ENCODE data around the gene POLR2E. TPM values are rescaled to one million over a fixed set of nuclear protein-coding genes. Genes with fewer than 3 reads are reported as not detected.

The POLR2E gene
- total RNA-seq, 2 donors from 2014 or later: 24.9 to 78.1 TPM

DNA sequence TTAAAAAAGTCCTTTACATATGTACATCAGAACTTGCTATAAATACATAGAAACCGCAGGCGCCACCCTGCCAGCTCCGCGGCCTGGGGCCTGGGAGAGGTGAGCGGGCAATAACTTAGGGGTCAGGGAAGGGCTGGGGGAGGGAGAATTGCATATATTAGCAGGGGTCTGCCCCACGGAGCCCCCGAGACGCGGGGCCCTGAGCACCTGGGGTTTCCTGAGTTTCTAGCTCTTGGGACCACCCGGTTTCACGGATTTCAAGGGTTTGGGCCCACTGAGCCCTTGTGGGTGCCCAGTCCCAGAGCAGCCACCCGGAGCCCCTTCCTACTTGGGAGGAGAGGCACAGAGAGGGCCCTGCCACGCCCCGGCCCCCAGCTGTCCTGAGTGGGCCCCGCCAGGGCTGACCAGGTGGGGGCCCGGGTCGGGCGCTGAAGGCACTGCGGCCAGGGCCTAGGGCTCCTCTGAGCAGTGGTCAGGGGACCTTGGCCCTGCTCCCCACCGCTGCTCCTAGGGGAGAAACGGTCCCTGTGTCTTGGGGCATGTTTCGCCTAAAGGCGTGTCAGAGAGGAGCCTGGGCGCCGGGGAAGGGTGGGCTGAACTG lies 12.6 kb upstream of the POLR2E start:
- DNase-seq: no peak
- Histone ChIP-seq H3K27me3 (no peaks in the 10 kb centered on the region), H3K4me1 (peaks cover 28% of the 10 kb centered on the region), H3K9me3 (no peaks in the 10 kb centered on the region), H3K4me3 (no peak overlapping the region), H3K36me3 (replicated peaks in 1 of 2; ENCODE audit: insufficient read depth in 1 of 2, low read depth in 2 of 2) (no peaks in the 10 kb centered on the region), H3K27ac (no peak overlapping the region)
- intact Hi-C loops (cut with DNase I): no loop called here
- 92 to 94% methylated on average over 8 to 22 of the region's 25 CpGs for WGBS, 2 donors
- no peak for ATAC-seq
- TF ChIP-seq, protein P1, sequence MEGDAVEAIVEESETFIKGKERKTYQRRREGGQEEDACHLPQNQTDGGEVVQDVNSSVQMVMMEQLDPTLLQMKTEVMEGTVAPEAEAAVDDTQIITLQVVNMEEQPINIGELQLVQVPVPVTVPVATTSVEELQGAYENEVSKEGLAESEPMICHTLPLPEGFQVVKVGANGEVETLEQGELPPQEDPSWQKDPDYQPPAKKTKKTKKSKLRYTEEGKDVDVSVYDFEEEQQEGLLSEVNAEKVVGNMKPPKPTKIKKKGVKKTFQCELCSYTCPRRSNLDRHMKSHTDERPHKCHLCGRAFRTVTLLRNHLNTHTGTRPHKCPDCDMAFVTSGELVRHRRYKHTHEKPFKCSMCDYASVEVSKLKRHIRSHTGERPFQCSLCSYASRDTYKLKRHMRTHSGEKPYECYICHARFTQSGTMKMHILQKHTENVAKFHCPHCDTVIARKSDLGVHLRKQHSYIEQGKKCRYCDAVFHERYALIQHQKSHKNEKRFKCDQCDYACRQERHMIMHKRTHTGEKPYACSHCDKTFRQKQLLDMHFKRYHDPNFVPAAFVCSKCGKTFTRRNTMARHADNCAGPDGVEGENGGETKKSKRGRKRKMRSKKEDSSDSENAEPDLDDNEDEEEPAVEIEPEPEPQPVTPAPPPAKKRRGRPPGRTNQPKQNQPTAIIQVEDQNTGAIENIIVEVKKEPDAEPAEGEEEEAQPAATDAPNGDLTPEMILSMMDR (IDR thresholded peaks at IDR 0.05): no peak
- no peak for TF ChIP-seq POLR2A (IDR thresholded peaks at IDR 0.05)

DNA sequence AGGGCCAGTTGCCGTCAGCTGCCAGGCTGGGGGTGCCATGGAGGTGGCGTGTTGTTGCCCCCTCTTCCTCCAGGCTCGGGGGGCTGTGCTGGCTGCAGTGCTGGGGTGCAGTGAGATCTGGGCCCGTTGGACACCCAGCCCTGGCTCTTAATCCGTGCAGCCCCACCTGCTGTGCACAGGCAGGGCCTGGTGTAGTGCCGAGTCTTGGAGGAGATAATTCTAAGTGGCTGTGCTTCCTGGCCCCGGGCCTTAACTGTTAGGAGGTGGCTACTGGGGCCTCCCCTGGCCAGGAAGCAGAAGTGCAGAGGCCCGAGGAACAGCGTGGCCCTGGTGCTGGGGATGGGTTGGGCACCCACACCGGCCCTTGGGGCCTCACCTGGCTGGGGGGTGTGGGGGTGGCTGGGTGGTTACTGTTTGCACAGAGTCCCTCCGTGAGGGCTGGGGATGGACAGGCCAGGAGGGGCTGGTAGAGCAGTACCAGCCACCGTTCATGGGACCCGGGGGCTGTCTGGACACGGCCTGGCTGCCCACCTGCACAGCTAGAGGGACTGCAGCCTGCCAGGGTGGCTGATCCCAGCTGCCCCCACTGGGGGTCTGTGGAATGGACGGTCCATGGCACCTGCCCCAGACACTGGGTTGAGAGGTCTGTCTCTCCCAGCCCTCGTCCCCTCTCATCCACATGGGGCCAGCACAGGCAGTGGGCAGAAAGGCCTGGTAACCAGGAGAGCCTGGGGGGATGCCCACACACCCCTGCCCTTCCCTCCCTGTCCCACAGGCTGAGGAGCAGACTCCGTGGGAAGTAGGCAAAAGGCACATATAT lies 11.9 kb upstream of the POLR2E start:
- H3K4me3 ChIP-seq: no peak overlapping the region
- 76 to 81% methylated on average over 6 to 16 of the region's 17 CpGs for WGBS, 2 donors

DNA sequence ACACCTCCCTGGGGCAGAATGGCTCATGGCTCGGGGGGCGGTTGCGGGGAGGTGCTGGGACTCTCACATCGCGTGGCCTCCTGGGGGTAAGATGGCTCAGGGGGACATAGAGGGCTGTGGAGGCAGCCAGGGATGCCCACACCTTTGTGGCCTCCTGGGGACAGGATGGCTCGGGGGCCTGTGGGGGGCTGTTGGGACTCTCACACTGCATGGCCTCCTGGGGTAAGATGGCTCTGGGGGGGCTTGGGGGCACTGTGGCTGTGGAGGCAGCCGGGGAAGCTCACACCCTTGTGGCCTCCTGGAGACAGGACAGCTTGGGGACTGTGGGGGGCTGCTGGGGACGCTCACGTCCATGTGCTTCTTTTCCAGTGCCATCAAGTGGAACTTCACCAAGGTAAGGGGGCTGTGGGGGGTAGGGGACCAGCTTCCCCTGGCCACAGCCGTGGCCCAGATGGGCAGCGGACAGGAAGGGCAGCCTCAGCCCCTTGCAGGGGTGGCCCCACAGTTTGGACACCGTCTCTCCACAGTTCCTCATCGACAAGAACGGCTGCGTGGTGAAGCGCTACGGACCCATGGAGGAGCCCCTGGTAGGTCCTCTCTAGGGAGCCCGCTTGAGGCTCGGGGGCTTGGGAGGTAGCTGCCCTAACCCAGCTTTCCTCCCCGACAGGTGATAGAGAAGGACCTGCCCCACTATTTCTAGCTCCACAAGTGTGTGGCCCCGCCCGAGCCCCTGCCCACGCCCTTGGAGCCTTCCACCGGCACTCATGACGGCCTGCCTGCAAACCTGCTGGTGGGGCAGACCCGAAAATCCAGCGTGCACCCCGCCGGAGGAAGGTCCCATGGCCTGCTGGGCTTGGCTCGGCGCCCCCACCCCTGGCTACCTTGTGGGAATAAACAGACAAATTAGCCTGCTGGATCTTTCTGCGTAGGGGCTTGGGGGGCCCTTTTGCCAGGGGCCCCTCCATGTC lies 11.0 kb upstream of the POLR2E start:
- no peak for TF ChIP-seq POLR2A (IDR thresholded peaks at IDR 0.05)
- TF ChIP-seq, protein P1 (IDR thresholded peaks at IDR 0.05): no peak
- no peaks in the 10 kb centered on the region for H3K36me3 ChIP-seq (replicated peaks in 1 of 2; ENCODE audit: insufficient read depth in 1 of 2, low read depth in 2 of 2)
- H3K27me3 ChIP-seq: no peaks in the 10 kb centered on the region
- no peaks in the 10 kb centered on the region for H3K9me3 ChIP-seq
- ATAC-seq (no peak), DNase-seq (no peak)
- H3K4me1 ChIP-seq: peaks cover 38% of the 10 kb centered on the region
- no peak overlapping the region for H3K27ac ChIP-seq
- intact Hi-C loops (cut with DNase I): no loop called here
- no peak overlapping the region for H3K4me3 ChIP-seq
- WGBS, 2 donors: 88 to 95% methylated on average over 8 to 29 of the region's 32 CpGs

More for the DNA sequence above, 11.9 kb upstream of the POLR2E start:
- no peak for TF ChIP-seq POLR2A (IDR thresholded peaks at IDR 0.05)
- TF ChIP-seq, protein P1 (IDR thresholded peaks at IDR 0.05): no peak
- Histone ChIP-seq H3K36me3 (replicated peaks in 1 of 2; ENCODE audit: insufficient read depth in 1 of 2, low read depth in 2 of 2) (no peaks in the 10 kb centered on the region), H3K27me3 (no peaks in the 10 kb centered on the region), H3K27ac (no peak overlapping the region), H3K9me3 (no peaks in the 10 kb centered on the region), H3K4me1 (peaks cover 29% of the 10 kb centered on the region)
- ATAC-seq: no peak
- intact Hi-C loops (cut with DNase I): no loop called here
- DNase-seq: no peak

DNA sequence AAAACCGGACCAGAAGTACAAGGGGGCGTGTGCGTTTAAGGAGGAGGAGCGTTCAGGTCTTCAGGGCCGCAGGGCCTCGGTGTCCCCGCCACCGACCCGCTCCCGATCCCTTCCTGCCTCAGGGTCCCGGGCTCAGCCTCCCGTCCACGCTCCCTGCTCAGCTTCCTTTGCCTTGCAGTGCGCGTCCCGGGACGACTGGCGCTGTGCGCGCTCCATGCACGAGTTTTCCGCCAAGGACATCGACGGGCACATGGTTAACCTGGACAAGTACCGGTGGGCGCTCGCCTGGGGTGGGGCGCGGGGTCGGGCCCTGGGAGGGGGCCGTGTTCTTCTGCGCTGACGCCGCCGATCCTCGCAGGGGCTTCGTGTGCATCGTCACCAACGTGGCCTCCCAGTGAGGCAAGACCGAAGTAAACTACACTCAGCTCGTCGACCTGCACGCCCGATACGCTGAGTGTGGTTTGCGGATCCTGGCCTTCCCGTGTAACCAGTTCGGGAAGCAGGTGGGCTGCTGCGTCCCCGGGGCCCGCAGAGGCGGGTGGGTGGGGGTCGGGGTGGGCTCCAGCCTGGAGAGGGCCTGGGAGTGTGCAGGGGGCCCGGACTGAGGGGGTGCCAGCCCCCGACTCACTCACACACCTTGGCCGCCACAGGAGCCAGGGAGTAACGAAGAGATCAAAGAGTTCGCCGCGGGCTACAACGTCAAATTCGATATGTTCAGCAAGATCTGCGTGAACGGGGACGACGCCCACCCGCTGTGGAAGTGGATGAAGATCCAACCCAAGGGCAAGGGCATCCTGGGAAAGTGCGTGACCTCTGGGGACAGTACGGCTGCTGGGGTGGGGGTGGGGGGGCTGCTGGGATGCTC lies 10.1 kb upstream of the POLR2E start:
- Histone ChIP-seq H3K4me1 (peaks cover 42% of the 10 kb centered on the region), H3K36me3 (replicated peaks in 1 of 2; ENCODE audit: insufficient read depth in 1 of 2, low read depth in 2 of 2) (no peaks in the 10 kb centered on the region), H3K4me3 (peak overlapping the region; percentile 48 to 72), H3K9me3 (no peaks in the 10 kb centered on the region), H3K27me3 (no peaks in the 10 kb centered on the region), H3K27ac (peak overlapping the region; percentile 94 to 99 (median 98))
- ATAC-seq: no peak
- intact Hi-C loops (cut with DNase I): no loop called here
- TF ChIP-seq POLR2A (IDR thresholded peaks at IDR 0.05): no peak
- TF ChIP-seq, protein P1 (IDR thresholded peaks at IDR 0.05): no peak
- 0 to 33% methylated on average over 9 to 67 of the region's 69 CpGs for WGBS, 2 donors
- peak; percentile 49 to 53 (median 52) for DNase-seq

All from body of pancreas (tissue), 4 donors.